ENCODE data around the gene TBC1D24.

DNA sequence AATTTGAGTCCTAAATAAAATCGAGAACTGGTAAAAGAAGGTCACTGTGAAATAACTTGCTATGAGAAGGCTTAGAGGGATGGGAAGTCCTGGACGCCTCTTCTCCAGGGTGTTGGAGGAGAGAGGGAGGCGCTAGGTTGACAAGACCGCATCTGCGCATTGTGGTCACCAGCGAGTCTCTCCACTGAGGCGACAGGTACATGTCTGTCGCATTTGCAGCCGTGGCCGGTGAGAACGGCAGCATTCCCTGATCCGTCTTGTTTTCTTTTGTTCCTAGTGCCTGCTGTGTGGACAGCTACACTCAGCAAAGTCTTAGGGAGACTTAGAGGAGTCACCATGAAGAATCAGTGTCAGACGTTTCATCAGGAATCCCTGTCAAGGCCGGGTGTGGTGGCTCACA is 30.8 kb downstream of the TBC1D24 start:
- TF ChIP-seq EZH2 (optimal IDR thresholded peaks at IDR 0.05; ENCODE audit: low read depth, low read length): no peak
- TF ChIP-seq, protein P1, sequence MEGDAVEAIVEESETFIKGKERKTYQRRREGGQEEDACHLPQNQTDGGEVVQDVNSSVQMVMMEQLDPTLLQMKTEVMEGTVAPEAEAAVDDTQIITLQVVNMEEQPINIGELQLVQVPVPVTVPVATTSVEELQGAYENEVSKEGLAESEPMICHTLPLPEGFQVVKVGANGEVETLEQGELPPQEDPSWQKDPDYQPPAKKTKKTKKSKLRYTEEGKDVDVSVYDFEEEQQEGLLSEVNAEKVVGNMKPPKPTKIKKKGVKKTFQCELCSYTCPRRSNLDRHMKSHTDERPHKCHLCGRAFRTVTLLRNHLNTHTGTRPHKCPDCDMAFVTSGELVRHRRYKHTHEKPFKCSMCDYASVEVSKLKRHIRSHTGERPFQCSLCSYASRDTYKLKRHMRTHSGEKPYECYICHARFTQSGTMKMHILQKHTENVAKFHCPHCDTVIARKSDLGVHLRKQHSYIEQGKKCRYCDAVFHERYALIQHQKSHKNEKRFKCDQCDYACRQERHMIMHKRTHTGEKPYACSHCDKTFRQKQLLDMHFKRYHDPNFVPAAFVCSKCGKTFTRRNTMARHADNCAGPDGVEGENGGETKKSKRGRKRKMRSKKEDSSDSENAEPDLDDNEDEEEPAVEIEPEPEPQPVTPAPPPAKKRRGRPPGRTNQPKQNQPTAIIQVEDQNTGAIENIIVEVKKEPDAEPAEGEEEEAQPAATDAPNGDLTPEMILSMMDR (IDR thresholded peaks at IDR 0.05; ENCODE audit: low read length): no peak

Data from MM.1S (cell line).